MM.1S (cell line): ENCODE data around the gene PYGL.
"Not testable (repeated sequence)": the region's sequence is repeated elsewhere in the genome, so short reads cannot be mapped to it uniquely, and the experiment has no call there.

Source experiments
- DNase-seq: peaks from one replicate; pipeline ENCODE4 v3.0.0-alpha.2; 2015
- H2AFZ ChIP-seq: fragments of 300-600 bp; sonication (generic); 2 replicates; pipeline ENCODE4 v1.6.0; 2016; ENCODE audit warnings: antibody characterized with exemption, low read length
- H3F3A ChIP-seq: fragments of 300-600 bp; sonication (generic); 2 replicates; pipeline ENCODE4 v1.6.1; 2016; ENCODE audit warnings: mild to moderate bottlenecking, antibody characterized with exemption, low read length, moderate library complexity, mixed read lengths; ENCODE audit not compliant: insufficient read depth
- H3K27ac ChIP-seq: fragments of 300-600 bp; sonication (generic); 2 replicates; pipeline ENCODE4 v1.5.1; 2016; ENCODE audit warnings: mild to moderate bottlenecking, low read length
- H3K27me3 ChIP-seq: fragments of 300-600 bp; sonication (generic); replicated peaks from 2 replicates; pipeline ENCODE4 v1.6.0; 2016; ENCODE audit warnings: low read length; ENCODE audit not compliant: insufficient read depth
- H3K36me3 ChIP-seq: fragments of 300-600 bp; sonication (generic); replicated peaks from 2 replicates; pipeline ENCODE4 v1.6.1; 2016; ENCODE audit warnings: mild to moderate bottlenecking, low read length, mixed read lengths; ENCODE audit not compliant: insufficient read depth
- H3K4me1 ChIP-seq: fragments of 300-600 bp; sonication (generic); 2 replicates; pipeline ENCODE4 v1.6.1; 2016; ENCODE audit warnings: low read length, mixed read lengths
- H3K4me2 ChIP-seq: fragments of 300-600 bp; sonication (generic); 2 replicates; pipeline ENCODE4 v1.6.0; 2016; ENCODE audit warnings: low read depth, low read length
- H3K4me3 ChIP-seq: fragments of 300-600 bp; sonication (generic); 2 replicates; pipeline ENCODE4 v1.5.1; 2016; ENCODE audit warnings: low read length, mixed read lengths
- H3K79me2 ChIP-seq: fragments of 300-600 bp; sonication (generic); 2 replicates; pipeline ENCODE4 v1.6.1; 2016; ENCODE audit warnings: mixed run types, low read length, mixed read lengths
- H3K9ac ChIP-seq: fragments of 300-600 bp; sonication (generic); 2 replicates; pipeline ENCODE4 v1.6.1; 2016; ENCODE audit warnings: low read length, mixed read lengths
- H3K9me2 ChIP-seq: fragments of 300-600 bp; sonication (generic); replicated peaks from 2 replicates; pipeline ENCODE4 v1.6.1; 2016; ENCODE audit warnings: mild to moderate bottlenecking, low read length, mixed read lengths; ENCODE audit not compliant: insufficient read depth
- H3K9me3 ChIP-seq: fragments of 300-600 bp; sonication (generic); replicated peaks from 2 replicates; pipeline ENCODE4 v1.6.1; 2016; ENCODE audit warnings: mild to moderate bottlenecking, low read length, mixed read lengths; ENCODE audit not compliant: insufficient read depth
- H4K20me1 ChIP-seq: fragments of 300-600 bp; sonication (generic); 2 replicates; pipeline ENCODE4 v1.6.1; 2016; ENCODE audit warnings: mild to moderate bottlenecking, low read length, moderate library complexity, mixed read lengths; ENCODE audit not compliant: insufficient read depth
- CTCF ChIP-seq: fragments of 300-600 bp; sonication (generic); IDR thresholded peaks from 2 replicates; pipeline ENCODE4 v1.5.1; 2016; ENCODE audit warnings: antibody characterized with exemption, low read length, mixed read lengths
- EZH2 ChIP-seq: fragments of 300-600 bp; sonication (generic); optimal IDR thresholded peaks from 2 replicates; pipeline ENCODE3; 2017; ENCODE audit warnings: low read depth, mild to moderate bottlenecking, antibody characterized with exemption, low read length, mixed read lengths
- EZH2phosphoT487 ChIP-seq: fragments of 300-600 bp; sonication (generic); IDR thresholded peaks from 2 replicates; pipeline ENCODE4 v1.6.1; 2018; ENCODE audit warnings: antibody characterized with exemption, low read length

Gene PYGL

GRCh38 chr14:50901361-50901760, 42.9 kb downstream of the PYGL start:
- H3K79me2 ChIP-seq = no peaks in the 10 kb centered on the region
- H3K4me2 ChIP-seq = no peak overlapping the region
- H3K9ac ChIP-seq = no peak overlapping the region
- H2AFZ ChIP-seq = no peak overlapping the region
- no peaks in the 10 kb centered on the region for H3K27me3 ChIP-seq
- H3K36me3 ChIP-seq = no peaks in the 10 kb centered on the region
- no peaks in the 10 kb centered on the region for H4K20me1 ChIP-seq
- H3K4me1 ChIP-seq = no peaks in the 10 kb centered on the region
- H3K27ac ChIP-seq = no peak overlapping the region
- H3F3A ChIP-seq = no peaks in the 10 kb centered on the region
- H3K9me3 ChIP-seq = no peaks in the 10 kb centered on the region
- H3K4me3 ChIP-seq = no peak overlapping the region
- TF ChIP-seq EZH2 (no peak), CTCF (no peak), EZH2phosphoT487 (no peak)
- no peak for DNase-seq
- no peaks in the 10 kb centered on the region for H3K9me2 ChIP-seq

- Histone ChIP-seq H3K36me3 (no peaks in the 10 kb centered on the region), H3K9me2 (no peaks in the 10 kb centered on the region), H3K9ac (no peak overlapping the region), H3K27me3 (no peaks in the 10 kb centered on the region), H3K27ac (no peak overlapping the region), H3K4me2 (no peak overlapping the region), H3K4me3 (no peak overlapping the region), H3F3A (no peaks in the 10 kb centered on the region), H4K20me1 (no peaks in the 10 kb centered on the region), H3K79me2 (no peaks in the 10 kb centered on the region), H2AFZ (no peak overlapping the region), H3K9me3 (no peaks in the 10 kb centered on the region), H3K4me1 (no peaks in the 10 kb centered on the region)
- no peak for TF ChIP-seq EZH2phosphoT487
- no peak for TF ChIP-seq CTCF
- TF ChIP-seq EZH2 = no peak
- DNase-seq = no peak
Measured at GRCh38 chr14:50897658-50898175, 46.6 kb downstream of the PYGL start.

- H3K9me2 ChIP-seq, H3K79me2 ChIP-seq, H3K9me3 ChIP-seq, H3K9ac ChIP-seq, H3K4me3 ChIP-seq, H2AFZ ChIP-seq, H3F3A ChIP-seq, H4K20me1 ChIP-seq, H3K27me3 ChIP-seq, H3K4me2 ChIP-seq, DNase-seq, H3K36me3 ChIP-seq, H3K27ac ChIP-seq, H3K4me1 ChIP-seq: not testable (repeated sequence)
Measured at GRCh38 chr14:50897005-50897404, 47.3 kb downstream of the PYGL start.

GRCh38 chr14:50896421-50896820, 47.9 kb downstream of the PYGL start:
- not testable (repeated sequence) for DNase-seq, H2AFZ ChIP-seq, H3K27ac ChIP-seq, H3K79me2 ChIP-seq, H4K20me1 ChIP-seq, H3F3A ChIP-seq, H3K36me3 ChIP-seq, H3K27me3 ChIP-seq, H3K4me1 ChIP-seq, H3K9ac ChIP-seq, H3K9me3 ChIP-seq, H3K4me2 ChIP-seq, H3K4me3 ChIP-seq, H3K9me2 ChIP-seq
